ENCODE data around the gene IGF1R.
"Not testable (repeated sequence)": the region's sequence is repeated elsewhere in the genome, so short reads cannot be mapped to it uniquely, and the experiment has no call there.

The IGF1R gene

GRCh38 chr15:98951493-98952320 lies 303.4 kb downstream of the IGF1R start:
- no peak for DNase-seq

- DNase-seq = no peak
Measured at GRCh38 chr15:98952381-98952803, 304.1 kb downstream of the IGF1R start.

GRCh38 chr15:98953000-98953787 lies 304.9 kb downstream of the IGF1R start:
- DNase-seq = no peak

GRCh38 chr15:98953968-98954367 lies 305.6 kb downstream of the IGF1R start:
- no peak for DNase-seq

DNA sequence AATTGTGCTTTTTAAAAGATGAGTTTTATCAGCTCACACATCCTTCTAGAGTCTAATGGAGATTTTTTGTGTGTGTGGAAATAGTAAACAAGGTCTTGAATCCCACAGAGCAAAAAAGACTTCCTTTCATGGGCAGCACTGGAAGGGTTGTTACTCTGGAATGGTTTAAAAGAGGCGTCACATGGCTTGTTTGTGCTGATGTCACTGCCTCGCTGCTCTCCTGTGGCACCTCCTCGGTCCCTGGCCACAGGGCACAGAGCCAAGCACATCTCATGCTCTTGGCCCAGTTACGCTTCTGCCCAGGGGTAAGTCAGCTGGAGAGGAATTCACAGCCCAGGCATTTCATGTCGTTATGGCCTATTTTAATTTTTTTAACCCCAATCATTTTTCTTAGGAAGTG lies 306.1 kb downstream of the IGF1R start:
- no peak for DNase-seq

DNA sequence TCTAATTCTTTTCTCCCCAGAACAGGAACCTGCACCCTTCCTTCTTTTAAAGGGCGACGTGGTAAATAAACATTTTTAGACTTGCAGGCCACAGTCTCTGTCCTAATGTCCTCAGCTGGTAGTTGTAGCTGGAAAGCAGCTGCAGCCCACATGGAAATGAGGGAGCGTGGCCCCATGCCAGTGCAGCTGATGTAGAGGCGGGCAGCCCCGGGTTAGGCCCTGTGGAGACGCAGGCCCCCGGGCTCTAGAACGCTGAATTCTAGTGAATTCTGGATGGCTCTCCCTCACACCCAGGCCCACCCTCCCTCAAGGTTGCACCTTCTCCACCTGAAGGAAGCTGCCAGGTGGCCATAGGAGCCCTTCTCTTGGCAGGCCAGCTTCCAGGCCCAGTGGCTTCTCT lies 307.0 kb downstream of the IGF1R start:
- DNase-seq = no peak

DNA sequence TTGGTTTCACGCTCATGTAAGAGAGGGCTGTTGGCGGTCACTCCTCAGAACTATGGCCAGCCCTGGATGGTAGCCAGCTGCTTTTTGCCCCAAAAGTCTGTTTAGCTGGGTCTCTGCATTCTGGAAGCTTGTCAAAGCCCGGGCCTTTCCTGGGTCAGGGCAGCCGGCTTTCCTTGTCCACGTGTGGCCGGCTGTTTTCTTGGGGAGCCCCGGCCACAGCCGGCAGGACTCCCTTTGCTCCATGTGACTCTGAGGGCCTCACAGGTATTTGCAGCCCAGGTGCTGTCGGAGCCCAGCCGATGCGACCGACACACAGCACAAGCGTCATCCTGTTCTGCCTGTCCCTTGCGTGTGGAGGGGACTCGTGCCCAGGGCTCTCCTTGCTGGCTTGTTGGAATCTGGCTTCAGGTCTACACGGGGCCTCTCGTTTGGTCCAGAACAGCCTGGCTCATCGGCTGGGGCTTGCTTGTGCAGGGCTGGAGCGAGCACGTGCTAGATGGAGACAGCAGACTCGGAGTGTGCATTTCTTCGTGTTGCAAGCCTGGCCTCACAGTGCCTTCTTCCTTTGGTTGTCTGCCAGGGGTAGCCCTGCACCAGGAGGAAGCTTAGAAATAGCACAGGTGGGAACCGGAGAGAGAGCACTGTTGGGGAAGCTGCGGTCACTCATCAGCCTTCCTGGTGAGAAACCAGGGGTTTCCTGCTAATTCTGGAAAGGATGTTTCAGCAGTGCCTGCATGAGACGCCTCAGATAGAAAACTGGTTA lies 307.8 kb downstream of the IGF1R start:
- DNase-seq = no peak

GRCh38 chr15:98956796-98957553 lies 308.6 kb downstream of the IGF1R start:
- no peak for DNase-seq

GRCh38 chr15:98957655-98958054 lies 309.3 kb downstream of the IGF1R start:
- no peak for DNase-seq

- DNase-seq = no peak
Measured at GRCh38 chr15:98958076-98958475, 309.7 kb downstream of the IGF1R start.

DNA sequence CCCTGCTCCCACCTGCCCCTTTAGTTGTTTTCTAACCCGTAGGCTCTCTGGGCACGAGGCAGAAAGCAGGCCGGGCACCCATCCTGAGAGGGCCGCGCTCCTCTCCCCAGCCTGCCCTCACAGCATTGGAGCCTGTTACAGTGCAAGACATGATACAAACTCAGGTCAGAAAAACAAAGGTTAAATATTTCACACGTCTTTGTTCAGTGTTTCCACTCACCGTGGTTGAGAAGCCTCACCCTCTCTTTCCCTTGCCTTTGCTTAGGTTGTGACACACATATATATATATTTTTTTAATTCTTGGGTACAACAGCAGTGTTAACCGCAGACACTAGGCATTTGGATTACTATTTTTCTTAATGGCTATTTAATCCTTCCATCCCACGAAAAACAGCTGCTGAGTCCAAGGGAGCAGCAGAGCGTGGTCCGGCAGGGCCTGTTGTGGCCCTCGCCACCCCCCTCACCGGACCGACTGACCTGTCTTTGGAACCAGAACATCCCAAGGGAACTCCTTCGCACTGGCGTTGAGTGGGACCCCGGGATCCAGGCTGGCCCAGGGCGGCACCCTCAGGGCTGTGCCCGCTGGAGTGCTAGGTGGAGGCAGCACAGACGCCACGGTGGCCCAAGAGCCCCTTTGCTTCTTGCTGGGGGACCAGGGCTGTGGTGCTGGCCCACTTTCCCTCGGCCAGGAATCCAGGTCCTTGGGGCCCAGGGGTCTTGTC lies 310.7 kb downstream of the IGF1R start:
- DNase-seq = no peak

DNA sequence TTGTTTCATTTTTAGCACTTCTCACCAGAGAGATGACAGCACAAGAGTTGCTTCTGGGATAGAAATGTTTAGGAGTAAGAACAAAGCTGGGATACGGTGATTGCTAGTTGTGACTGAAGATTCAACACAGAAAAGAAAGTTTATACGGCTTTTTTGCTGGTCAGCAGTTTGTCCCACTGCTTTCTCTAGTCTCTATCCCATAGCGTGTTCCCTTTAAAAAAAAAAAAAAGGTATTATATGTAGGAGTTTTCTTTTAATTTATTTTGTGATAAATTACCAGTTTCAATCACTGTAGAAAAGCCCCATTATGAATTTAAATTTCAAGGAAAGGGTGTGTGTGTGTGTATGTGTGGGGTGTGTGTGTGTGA lies 311.3 kb downstream of the IGF1R start:
- DNase-seq = no peak

- DNase-seq = no peak
Measured at GRCh38 chr15:98960555-98961050, 312.3 kb downstream of the IGF1R start.

DNA sequence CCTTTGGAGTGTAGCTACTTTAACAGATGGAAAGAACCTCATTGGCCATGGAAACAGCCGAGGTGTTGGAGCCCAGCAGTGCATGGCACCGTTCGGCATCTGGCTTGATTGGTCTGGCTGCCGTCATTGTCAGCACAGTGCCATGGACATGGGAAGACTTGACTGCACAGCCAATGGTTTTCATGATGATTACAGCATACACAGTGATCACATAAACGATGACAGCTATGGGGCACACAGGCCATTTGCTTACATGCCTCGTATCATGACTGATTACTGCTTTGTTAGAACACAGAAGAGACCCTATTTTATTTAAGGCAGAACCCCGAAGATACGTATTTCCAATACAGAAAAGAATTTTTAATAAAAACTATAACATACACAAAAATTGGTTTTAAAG lies 315.1 kb downstream of the IGF1R start:
- no peak for DNase-seq

DNA sequence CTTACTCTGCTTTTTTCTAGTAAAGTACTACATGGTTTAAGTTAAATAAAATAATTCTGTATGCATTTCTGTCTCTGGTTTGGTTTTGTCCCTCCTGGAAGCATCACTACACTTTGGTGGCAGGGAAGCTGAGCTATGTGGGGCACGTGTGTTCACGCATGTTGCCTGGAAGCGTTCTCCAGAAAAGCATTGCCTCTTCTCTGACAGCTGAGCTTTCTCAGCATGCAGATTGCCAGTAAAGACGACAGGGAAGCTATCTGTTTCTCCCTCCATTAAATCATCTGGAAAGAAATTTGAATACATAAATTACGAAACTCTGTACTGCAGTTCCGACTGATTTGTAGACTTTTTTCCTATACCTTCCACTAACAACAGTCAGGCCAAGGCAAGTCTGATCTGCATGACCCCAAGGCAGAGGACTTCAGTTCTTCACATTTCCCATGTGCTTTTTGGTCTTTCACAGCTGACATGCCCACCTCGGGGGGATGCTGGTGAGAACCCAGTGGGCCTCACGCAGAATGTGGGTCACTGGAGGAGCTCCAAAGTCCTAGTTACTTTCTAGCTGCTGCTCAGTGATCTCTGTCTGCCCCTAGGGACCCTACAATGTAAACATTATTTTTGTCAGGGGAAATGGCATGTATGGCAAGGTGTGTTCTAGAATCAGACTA lies 316.3 kb downstream of the IGF1R start:
- DNase-seq = no peak

GRCh38 chr15:98965134-98965491 lies 316.8 kb downstream of the IGF1R start:
- not testable (repeated sequence) for DNase-seq

DNA sequence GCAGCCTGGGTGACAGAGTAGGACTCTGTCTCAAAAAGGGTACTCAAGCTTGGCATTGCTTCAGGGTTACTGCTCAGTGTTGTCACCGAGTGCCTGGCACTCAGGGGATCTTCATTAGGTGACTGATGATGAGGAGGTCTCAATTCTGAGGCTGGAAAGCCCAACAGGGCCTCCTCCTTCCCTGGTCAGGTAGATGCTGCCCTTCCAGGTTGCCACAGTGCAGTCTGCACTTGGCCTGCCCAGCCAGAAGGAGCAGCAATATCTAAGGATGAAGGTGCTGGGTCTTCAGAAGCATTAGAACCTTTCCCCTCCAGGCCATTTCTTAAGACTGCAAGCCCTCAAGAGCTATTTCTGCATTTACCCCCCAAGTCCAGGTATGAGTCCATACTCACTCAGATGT lies 317.3 kb downstream of the IGF1R start:
- no peak for DNase-seq

- DNase-seq = no peak
Measured at GRCh38 chr15:98966091-98966787, 317.9 kb downstream of the IGF1R start.

- no peak for DNase-seq
Measured at GRCh38 chr15:98967096-98967495, 318.8 kb downstream of the IGF1R start.

DNA sequence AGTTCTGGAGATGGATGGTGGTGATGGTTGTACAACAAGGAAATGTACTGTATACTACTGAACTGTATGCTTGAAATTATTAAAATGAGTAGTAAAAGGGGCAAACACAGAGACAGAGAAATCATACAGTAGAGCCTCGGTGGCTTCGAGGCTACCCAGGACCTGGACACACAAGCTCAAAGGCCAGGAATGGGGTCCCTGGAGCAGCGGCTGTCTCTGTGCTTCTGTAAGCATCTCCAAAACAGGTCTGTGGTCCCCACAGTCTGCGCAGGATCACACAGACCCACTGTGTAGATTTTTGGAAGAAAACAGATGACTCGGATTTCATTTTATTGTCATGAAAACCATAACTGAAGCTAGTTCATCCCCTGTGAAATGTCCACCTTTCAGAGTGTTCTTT lies 319.6 kb downstream of the IGF1R start:
- DNase-seq = no peak

DNA sequence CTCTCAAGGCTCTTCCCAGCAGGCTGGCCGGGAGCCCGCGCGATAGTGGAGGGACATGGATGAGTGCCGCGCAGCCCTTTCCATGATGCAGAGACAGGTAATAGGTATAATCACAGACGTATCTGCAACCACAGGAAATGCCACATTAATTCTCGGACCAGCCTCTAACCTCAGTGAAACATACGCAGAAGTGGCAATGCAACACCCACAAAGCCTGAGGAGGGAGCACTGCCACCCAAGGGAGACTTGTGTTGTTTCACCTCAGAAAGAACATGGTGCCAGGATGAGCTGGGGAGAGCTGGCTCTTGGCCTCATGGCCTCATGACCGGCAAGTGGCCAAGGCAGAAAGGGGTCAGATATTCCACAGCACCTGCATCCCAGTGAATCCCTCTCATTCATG lies 320.2 kb downstream of the IGF1R start:
- DNase-seq = no peak
